Measurements from ENCODE around the gene TANC2. TPM values are rescaled to one million over a fixed set of nuclear protein-coding genes. Genes with fewer than 3 reads are reported as not detected.

TANC2 gene
- total RNA-seq, 1 experiment from 2014 or later = 19.4 TPM

DNA sequence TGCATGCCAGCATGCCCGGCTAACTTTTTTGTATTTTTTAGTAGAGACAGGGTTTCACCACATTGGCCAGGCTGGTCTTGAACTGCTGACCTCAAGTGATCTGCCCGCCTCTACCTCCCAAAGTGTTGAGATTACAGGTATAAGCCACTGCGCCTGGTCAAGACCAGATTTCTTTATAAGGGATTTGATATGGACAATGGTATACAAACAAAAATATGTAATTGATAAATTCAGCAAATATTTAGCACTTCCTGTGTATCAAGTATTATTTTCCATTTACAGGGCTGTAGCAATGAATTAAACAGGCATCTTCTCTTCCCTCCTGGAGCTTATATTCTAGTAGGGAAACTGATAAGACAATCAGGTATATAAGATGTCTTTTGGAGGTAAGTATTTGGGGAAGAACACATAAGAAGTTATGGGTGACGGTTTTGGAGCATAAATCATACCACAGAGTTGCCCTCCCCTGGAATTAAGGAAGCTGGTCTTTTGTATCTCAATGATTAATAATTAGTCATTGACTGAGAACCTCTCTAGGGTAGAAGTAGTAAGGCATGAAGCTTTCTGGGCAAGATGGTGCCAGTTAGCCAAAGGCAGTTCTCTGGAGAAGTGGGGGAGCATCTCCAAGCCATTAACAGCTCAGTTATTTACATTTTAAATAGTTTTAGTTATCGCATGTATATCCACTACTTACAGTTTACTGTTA is 35.8 kb downstream of the TANC2 start:
- DNase-seq (ENCODE audit: low read depth) = no peak

DNA sequence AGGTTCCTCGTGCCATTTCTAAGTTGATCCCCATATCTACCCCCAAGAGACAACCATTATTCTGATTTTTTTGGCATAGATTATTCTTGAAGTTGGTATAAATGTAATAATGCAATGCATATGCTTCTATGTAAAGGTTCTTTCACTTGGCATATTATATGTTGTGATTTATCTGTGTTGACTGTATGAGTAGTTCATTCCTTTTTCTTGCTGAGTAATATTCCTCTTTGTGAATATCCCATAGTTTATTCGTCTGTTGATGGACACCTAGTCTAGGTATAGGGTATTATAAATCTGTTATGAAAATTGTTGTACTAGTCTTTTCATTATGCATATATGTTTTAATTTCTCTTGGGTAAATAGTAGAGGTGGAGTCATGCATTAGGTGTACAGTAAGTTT is 36.6 kb downstream of the TANC2 start:
- DNase-seq (ENCODE audit: low read depth) = no peak

DNA sequence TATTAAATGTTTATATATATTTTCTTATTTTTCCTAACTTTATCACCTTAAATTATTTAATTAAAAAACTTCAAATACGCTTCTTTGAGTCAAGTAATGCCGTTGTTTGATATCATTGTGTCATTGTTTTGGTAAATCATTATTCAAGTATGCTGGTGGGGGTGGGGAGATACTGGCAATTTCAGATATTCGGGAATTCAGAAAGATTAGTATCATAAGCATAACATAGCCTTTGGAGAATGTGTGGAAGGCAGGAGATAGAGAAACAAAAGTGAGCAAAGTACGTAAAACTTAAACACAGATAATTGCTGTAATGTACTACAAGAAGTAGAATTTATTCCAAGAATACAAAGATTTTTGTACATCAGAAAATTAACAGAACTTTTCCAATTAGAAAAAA is 49.8 kb downstream of the TANC2 start:
- DNase-seq (ENCODE audit: low read depth) = no peak

Other genes starting within 250 kb of the TANC2 start
- 0.42 TPM in 1 of 2 replicates, not detected in the other for gene MARCHF10, start 157.9 kb upstream of the TANC2 start, total RNA-seq (2014; rRNA removed; shearing (Covaris generic))